Frontal cortex (tissue), 4 donors: Measurements from ENCODE around the gene SAMMSON. TPM values are rescaled to one million over a fixed set of nuclear protein-coding genes. Genes with fewer than 3 reads are reported as not detected.
A peak's percentile ranks its signal among the peaks of the same experiment; 100 is the strongest.

Source experiments
- DNase-seq, 2 donors: peaks; one replicate each; pipeline ENCODE4 v3.0.0; 2012; ENCODE audit warnings: low spot score in 2 of 2
- FAIRE-seq: peaks from 2 replicates; lab custom pipeline; 2012; peaks lifted over from hg19 to GRCh38; lab: Jason Lieb, UNC
- total RNA-seq: library from RNA; depleted of rRNA; stranded (reverse); fragments of >200 nt; gene quantifications from one replicate; pipeline ENCODE4 v1.2.3, GENCODE V29; 2014
- donor health status: control.
- donor health status: control.
- donor health status: control.

Gene SAMMSON
- total RNA-seq, result not detected

- DNase-seq, result no peak
- FAIRE-seq, result no peak
Measured at GRCh38 chr3:69999140-70000027, at the start of gene SAMMSON. TSS of gene SAMMSON (plus strand) at chr3:69999733.

- no peak for DNase-seq
- FAIRE-seq, result no peak
Measured at GRCh38 chr3:69951616-69952015, 47.9 kb upstream of the SAMMSON start.

GRCh38 chr3:69959581-69959980, 40.0 kb upstream of the SAMMSON start:
- FAIRE-seq (no peak), DNase-seq (no peak)

DNA sequence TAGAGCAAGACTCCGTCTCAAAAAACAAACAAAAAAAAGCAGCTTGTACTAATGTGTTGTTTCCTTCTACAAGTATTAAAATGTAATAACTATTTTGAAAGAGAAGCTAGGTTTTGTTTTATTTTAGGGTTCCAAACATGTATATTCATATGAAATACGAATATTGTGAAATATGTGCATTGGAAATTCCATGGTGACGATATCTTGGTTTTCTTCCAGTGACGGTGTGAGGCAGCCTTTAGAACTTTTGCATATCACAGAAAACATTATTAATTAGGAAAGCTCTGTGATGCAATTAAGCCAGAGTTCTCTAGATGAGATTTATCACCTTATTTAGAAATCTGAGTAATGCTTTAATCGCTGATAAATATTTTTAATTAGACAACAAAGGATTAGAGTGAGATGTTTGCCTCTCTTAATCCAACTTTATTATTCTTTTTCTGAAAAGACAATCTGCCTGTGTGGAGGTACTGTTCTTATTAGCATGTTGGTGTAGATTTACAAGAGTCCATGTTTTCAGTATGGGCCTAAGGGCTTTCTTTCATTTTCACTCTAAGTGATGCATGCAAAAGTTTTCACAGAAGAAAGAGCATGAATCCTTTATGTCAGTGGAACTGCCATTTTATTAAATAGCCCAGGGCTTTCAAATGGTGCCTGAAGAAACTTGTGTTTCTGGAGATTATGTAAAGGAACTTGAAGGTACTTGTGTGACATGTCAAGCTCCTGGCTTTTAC, 37.7 kb upstream of the SAMMSON start:
- FAIRE-seq, result no peak

DNA sequence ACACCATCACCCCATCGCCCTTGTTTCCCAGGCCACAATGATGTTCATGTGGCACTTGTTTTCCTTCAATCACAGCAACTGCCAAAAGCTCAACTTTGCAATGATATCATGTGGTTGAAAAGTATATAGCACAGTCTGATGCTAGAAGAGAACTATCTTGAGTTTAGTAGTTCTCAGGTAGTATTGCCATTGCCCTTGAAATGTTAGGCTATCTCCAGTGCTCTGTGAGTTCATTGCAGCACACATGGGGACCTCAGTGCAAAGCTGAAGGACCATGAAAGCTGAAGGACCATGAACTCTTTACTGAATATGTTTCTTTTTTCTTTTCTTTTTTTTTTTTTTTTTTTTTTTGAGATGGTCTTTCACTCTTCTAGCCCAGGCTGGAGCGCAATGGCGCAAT, 35.9 kb upstream of the SAMMSON start:
- no peak for FAIRE-seq

More for the DNA sequence above, 37.7 kb upstream of the SAMMSON start:
- DNase-seq, result no peak

GRCh38 chr3:69967156-69967555, 32.4 kb upstream of the SAMMSON start:
- DNase-seq (no peak), FAIRE-seq (no peak)

More for the DNA sequence above, 35.9 kb upstream of the SAMMSON start:
- DNase-seq, result no peak

DNA sequence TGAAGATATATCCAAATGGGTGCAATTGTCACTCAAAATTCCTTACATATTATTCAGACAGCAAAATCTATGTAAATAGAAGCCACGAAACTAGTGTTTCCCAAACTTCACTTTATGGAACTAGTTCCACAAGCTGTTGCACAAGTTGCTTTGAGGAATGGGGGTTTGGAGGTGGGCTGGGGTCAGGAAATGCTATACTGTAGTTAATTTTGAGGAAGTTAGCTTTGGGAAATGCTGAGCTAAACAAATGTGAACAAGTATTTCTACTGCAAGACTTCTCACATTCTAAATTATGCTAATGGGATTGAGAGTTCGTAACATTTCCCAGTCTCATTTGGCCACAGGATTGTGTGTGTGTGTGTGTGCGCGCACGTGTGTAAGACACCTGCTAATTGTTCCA, 28.7 kb upstream of the SAMMSON start:
- FAIRE-seq, result no peak
- no peak for DNase-seq

- DNase-seq (no peak), FAIRE-seq (no peak)
Measured at GRCh38 chr3:69972672-69973071, 26.9 kb upstream of the SAMMSON start.

DNA sequence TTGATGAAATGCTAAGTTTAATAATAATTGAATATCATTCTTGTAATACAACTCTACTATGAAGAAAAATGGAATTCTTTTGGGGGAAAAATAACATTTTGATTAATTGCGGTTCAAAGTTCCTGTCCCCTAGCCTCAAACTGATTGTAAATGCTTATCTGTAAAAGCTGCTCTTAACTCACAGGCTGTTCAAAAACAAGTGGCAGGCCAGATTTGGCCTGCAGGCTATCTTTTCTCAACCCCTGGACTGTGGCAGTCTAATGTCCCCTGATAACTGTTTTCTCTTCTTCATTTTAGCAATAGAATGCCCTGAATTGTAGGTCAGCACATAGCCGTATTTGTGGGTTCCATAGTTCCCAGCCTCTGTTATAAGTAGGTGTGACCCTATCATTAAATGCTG, 23.5 kb upstream of the SAMMSON start:
- FAIRE-seq, result no peak
- no peak for DNase-seq

DNA sequence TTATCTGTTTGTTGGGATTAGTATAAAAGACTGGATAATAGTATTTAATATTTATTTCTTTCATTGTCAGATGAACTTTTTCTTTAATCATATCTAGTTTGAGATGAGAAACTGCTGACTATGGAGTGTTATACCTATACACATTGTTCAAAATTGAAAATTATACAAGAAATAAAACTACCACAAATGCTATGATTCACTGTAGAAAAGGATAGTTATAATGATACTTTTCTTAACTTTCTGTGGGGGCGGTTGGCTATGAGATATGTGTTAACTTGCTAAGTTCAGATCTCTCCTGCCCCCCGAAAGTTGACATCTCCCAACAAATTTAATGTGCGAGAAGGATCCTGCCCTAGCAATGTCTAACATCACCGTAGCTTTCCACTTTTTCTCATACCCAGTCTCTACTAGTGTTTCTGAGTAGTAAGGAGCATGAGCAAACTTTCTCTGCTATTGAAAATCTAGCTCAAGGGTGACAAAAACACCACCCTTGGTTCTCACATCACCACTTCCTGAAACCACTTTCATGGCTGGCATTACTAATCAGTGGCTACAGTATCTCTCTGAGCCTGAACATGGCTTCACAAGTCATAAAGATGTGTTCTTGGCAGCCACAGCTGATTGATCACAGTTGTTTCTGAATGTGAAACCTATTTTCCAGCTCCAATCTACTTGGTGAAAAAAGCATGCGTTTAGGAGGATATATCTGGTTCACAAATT, 15.8 kb upstream of the SAMMSON start:
- FAIRE-seq (no peak), DNase-seq (no peak)

- FAIRE-seq (no peak), DNase-seq (no peak)
Measured at GRCh38 chr3:69985266-69985665, 14.3 kb upstream of the SAMMSON start.

DNA sequence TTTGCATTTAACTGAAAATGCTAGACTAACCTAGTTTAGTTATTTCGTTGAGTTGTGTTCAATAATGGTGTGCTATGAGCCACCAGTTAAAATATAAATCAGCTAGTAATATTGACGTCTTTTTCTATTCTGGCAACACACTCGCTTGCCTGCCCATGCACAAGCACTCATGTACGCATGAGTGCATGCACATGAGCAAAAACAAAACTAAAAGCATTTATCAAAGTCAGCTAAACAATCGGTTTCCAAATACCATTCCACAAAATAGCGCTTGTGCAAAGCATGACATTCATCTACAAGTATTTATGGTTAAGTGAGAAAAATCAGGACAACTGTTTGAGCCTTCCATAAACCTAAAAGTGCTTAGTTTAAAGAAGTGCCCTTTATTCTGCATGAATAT, 13.1 kb upstream of the SAMMSON start:
- FAIRE-seq (no peak), DNase-seq (no peak)

- FAIRE-seq (no peak), DNase-seq (no peak)
Measured at GRCh38 chr3:69987833-69988232, 11.7 kb upstream of the SAMMSON start.

DNA sequence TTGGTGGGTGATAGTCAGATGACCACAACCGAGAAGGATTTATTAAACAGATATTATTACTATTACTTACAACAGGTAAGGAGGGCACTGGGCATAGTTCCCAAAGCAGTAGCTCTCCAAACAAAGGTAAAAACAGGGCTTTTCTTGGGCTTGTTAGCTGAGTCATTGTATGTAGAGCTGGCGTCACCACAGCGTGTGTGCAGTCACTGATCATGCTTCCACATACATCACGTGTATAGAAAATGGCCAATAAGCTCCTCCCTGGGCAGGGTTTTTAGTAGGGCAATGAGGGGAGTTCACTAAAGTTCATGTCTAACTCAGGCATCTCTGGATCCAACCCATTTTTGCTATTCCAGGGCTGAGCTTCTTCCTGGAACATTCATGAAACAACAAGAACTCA, 5.8 kb upstream of the SAMMSON start:
- FAIRE-seq, result no peak
- DNase-seq, result no peak

DNA sequence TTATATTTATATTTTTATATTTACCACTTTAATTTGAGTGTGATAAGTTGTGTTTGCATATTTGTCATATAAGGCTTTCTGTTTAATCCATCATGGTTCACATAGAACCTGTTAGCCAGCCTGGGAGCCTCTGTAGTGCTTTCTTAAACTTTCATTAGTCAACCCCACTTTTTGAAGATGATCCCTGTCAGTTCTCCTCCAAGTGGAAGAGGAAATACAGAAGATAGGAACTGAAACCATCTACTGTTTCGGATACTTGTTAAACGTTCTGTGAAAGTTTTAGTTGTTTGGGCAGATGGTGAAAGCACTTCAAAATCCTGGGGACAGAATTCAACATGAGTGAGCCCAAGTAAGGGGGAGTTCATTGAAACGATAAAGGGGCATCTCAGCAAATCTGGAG, 4.6 kb upstream of the SAMMSON start:
- FAIRE-seq, result no peak

DNA sequence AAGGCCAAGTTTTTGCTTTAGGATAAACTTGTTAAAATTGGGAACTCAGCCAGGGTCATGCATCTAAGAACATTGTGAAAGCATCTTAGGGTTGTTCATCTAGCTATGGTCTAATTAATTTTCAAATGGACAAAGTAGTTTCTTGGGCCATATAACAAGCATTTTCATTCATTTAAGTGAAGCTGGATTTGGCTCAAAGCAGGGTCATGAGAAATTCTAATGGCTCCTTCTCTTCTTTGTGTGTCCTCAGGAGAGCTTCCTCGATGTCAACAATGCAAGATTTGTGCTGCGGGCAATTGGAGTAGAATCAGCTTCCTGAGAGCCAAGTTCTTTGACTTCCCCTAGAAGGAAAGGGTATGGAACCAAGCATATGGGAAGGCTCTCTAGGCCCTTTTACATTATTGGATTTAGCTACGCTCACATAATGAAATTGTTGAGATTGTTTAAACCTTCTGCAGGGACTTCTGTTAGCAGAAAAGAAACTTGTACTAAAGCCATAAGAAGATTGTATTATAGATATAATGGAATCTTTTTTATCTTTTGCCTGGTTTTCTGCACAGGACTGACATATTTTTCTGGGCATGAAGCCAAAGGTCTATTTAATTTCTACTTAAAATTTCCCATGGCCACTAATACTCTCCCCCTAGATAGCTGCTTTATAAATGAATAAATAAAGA, 1.8 kb upstream of the SAMMSON start:
- no peak for DNase-seq
- FAIRE-seq, result no peak

More for the DNA sequence above, 4.6 kb upstream of the SAMMSON start:
- DNase-seq, result no peak

DNA sequence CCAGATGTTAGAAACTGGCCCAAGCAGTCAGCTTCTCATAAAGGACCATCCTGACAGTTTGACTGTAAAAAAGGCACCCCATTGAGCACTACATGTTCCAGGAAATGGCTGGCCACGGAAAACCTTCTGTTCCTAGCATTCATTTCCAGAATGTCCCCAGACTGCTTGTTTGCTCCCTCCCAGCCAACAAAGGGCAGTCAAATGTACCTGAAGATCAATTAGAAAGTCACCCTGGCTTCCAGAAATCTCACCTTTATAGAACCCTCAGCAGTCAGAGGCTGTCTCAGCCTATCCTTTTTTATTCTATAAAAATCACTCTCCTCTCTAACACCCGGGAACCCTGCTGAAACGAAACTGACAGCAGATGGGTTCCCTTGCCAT, 784 bp upstream of the SAMMSON start:
- FAIRE-seq, result no peak

GRCh38 chr3:70000028-70000410, 486 bp downstream of the SAMMSON start:
- FAIRE-seq (no peak), DNase-seq (no peak)

More for the DNA sequence above, 784 bp upstream of the SAMMSON start:
- DNase-seq, result no peak

GRCh38 chr3:70000563-70001081, 1.1 kb downstream of the SAMMSON start:
- DNase-seq (no peak), FAIRE-seq (peak; percentile 76)

DNA sequence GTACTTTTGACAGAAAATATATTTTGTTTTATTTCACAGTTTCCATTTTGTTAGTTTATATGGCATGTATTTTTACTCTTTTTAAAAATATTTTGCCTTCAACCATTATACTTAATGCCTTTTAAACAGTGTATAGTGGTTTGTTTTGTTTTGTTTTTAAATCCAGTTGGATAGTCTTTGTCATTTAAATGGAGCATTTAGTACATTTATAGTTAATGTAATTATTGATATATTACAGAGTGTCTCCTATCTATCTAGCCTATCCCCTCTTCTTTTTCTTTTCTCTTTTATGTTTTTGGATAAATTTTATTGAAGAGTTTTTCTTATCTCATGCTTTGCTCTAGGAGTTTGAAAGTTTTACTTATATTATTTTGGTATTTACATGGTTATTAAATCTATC, 3.6 kb downstream of the SAMMSON start:
- DNase-seq (no peak), FAIRE-seq (no peak)
